HG02610 (cell line): ENCODE measurements around the gene PRR16.
"Not testable (repeated sequence)": the region's sequence is repeated elsewhere in the genome, so short reads cannot be mapped to it uniquely, and the experiment has no call there.

Experiments used
- ATAC-seq: cut with Tn5 transposase; IDR thresholded peaks from one replicate; pipeline ENCODE4 v1.9.1; 2021; ENCODE audit warnings: mild to moderate bottlenecking, moderate library complexity; ENCODE audit not compliant: unreplicated experiment

PRR16 gene

GRCh38 chr5:120463991-120464626, at the start of gene PRR16:
TSS of gene PRR16 (plus strand) at chr5:120464300.
- peak; percentile 77 for ATAC-seq

GRCh38 chr5:120415985-120416384, 48.1 kb upstream of the PRR16 start:
- ATAC-seq: no peak

GRCh38 chr5:120419127-120419526, 45.0 kb upstream of the PRR16 start:
- ATAC-seq: no peak

GRCh38 chr5:120426633-120427275, 37.3 kb upstream of the PRR16 start:
- not testable (repeated sequence) for ATAC-seq

- ATAC-seq: no peak
Measured at GRCh38 chr5:120430572-120430971, 33.5 kb upstream of the PRR16 start.

- ATAC-seq: no peak
Measured at GRCh38 chr5:120432861-120433260, 31.2 kb upstream of the PRR16 start.

GRCh38 chr5:120435129-120435528, 29.0 kb upstream of the PRR16 start:
- ATAC-seq: no peak

GRCh38 chr5:120436996-120437395, 27.1 kb upstream of the PRR16 start:
- ATAC-seq: no peak

GRCh38 chr5:120442694-120443093, 21.4 kb upstream of the PRR16 start:
- ATAC-seq: no peak

- ATAC-seq: no peak
Measured at GRCh38 chr5:120443607-120444006, 20.5 kb upstream of the PRR16 start.

GRCh38 chr5:120446068-120446492, 18.0 kb upstream of the PRR16 start:
- no peak for ATAC-seq

GRCh38 chr5:120446901-120447300, 17.2 kb upstream of the PRR16 start:
- ATAC-seq: no peak

- ATAC-seq: no peak
Measured at GRCh38 chr5:120447706-120448239, 16.3 kb upstream of the PRR16 start.

- ATAC-seq: no peak
Measured at GRCh38 chr5:120449501-120449900, 14.6 kb upstream of the PRR16 start.

GRCh38 chr5:120450910-120451309, 13.2 kb upstream of the PRR16 start:
- ATAC-seq: no peak

- ATAC-seq: no peak
Measured at GRCh38 chr5:120451445-120451844, 12.7 kb upstream of the PRR16 start.

- no peak for ATAC-seq
Measured at GRCh38 chr5:120452471-120452870, 11.6 kb upstream of the PRR16 start.

- ATAC-seq: no peak
Measured at GRCh38 chr5:120454094-120454798, 9.9 kb upstream of the PRR16 start.

- no peak for ATAC-seq
Measured at GRCh38 chr5:120456006-120456405, 8.1 kb upstream of the PRR16 start.

- peak; percentile 92 for ATAC-seq
Measured at GRCh38 chr5:120457839-120458507, 6.1 kb upstream of the PRR16 start.

GRCh38 chr5:120458508-120458847, 5.6 kb upstream of the PRR16 start:
- ATAC-seq: not testable (repeated sequence)
